H1 (cell line): ENCODE measurements around the gene ATPAF2. TPM values are rescaled to one million over a fixed set of nuclear protein-coding genes. Genes with fewer than 3 reads are reported as not detected.

ENCODE experiments used
- CTCF ChIA-PET: fragments of 300-600 bp; sonication (Branson Sonifier 250); formaldehyde crosslinking; loops from one replicate; lab custom pipeline; 2021; ENCODE audit not compliant: partially characterized antibody; lab: Charles Lee
- POLR2A ChIA-PET: fragments of 300-600 bp; sonication (Branson Sonifier 250); formaldehyde crosslinking; loops from one replicate; lab custom pipeline; 2021; ENCODE audit warnings: inconsistent platforms; ENCODE audit not compliant: partially characterized antibody; lab: Charles Lee
- DNase-seq, 2 experiments: peaks; one replicate each; pipeline versions ENCODE4 v3.0.0 to v3.0.0-alpha.2; 2010 to 2022; ENCODE audit warnings: low spot score in 2 of 2, low read depth in 1 of 2, mixed read lengths in 1 of 2
- FAIRE-seq: peaks from 2 replicates; lab custom pipeline; 2011; peaks lifted over from hg19 to GRCh38; lab: Jason Lieb, UNC
- H2AFZ ChIP-seq: 2 replicates; pipeline ENCODE4 v1.8.1; 2012; ENCODE audit warnings: low read length, inconsistent platforms
- H2AK5ac ChIP-seq: 2 replicates; pipeline ENCODE4 v1.6.1; 2013; ENCODE audit warnings: low read depth, low read length
- H2BK120ac ChIP-seq: replicated peaks from 2 replicates; pipeline ENCODE3; 2013; ENCODE audit warnings: low read depth, low read length, inconsistent platforms
- H2BK12ac ChIP-seq: 2 replicates; pipeline ENCODE4 v1.6.1; 2013; ENCODE audit warnings: low read depth, low read length
- H2BK15ac ChIP-seq: 2 replicates; pipeline ENCODE4 v1.6.1; 2013; ENCODE audit warnings: low read length
- H2BK20ac ChIP-seq: 2 replicates; pipeline ENCODE4 v1.6.1; 2013; ENCODE audit warnings: low read length
- H2BK5ac ChIP-seq: 2 replicates; pipeline ENCODE4 v1.6.1; 2013; ENCODE audit warnings: low read depth, low read length
- H3K14ac ChIP-seq: 2 replicates; pipeline ENCODE4 v1.6.1; 2013; ENCODE audit warnings: inconsistent platforms; ENCODE audit not compliant: insufficient read length
- H3K18ac ChIP-seq: 2 replicates; pipeline ENCODE4 v1.6.1; 2013; ENCODE audit warnings: low read length; ENCODE audit errors: extremely low read depth
- H3K23ac ChIP-seq: 2 replicates; pipeline ENCODE4 v1.6.1; 2013; ENCODE audit warnings: inconsistent platforms; ENCODE audit not compliant: insufficient read length
- H3K23me2 ChIP-seq: 2 replicates; pipeline ENCODE4 v1.6.1; 2013; ENCODE audit warnings: low read depth, low read length
- H3K27ac ChIP-seq: 2 replicates; pipeline ENCODE4 v1.6.1; 2011; ENCODE audit warnings: low read depth, low read length, inconsistent platforms
- H3K27me3 ChIP-seq, 4 experiments: replicated peaks in 1 of 4; 1 replicate in 1 of 4; 2 replicates in 3 of 4; pipeline versions ENCODE4 v1.6.1 to v1.8.1; 2011 to 2013; ENCODE audit warnings: low read length in 3 of 4, mild to moderate bottlenecking in 3 of 4, inconsistent platforms in 2 of 4, mixed read lengths in 2 of 4, moderate library complexity in 1 of 4; ENCODE audit not compliant: control insufficient read depth in 3 of 4, insufficient read depth in 3 of 4; ENCODE audit errors: extremely low read depth in 1 of 4
- H3K36me3 ChIP-seq, 4 experiments: 2 replicates each; pipeline versions ENCODE4 v1.6.1 to v1.8.1; 2011 to 2013; ENCODE audit warnings: mild to moderate bottlenecking in 4 of 4, low read length in 3 of 4, moderate library complexity in 2 of 4, control low read depth in 1 of 4, inconsistent platforms in 1 of 4; ENCODE audit not compliant: insufficient read depth in 4 of 4, control insufficient read depth in 2 of 4
- H3K4ac ChIP-seq: replicated peaks from 2 replicates; pipeline ENCODE3; 2013; ENCODE audit warnings: low read length, low read depth, mixed read lengths, inconsistent platforms; ENCODE audit not compliant: insufficient read length
- H3K4me1 ChIP-seq, 4 experiments: replicated peaks in 1 of 4; 1 replicate in 1 of 4; 2 replicates in 3 of 4; pipeline versions ENCODE4 v1.6.1 to v1.8.1; 2011 to 2013; ENCODE audit warnings: low read length in 3 of 4, inconsistent platforms in 2 of 4, mixed read lengths in 1 of 4; ENCODE audit not compliant: insufficient read depth in 4 of 4, control insufficient read depth in 3 of 4
- H3K4me2 ChIP-seq, 2 experiments: 2 replicates each; pipeline versions ENCODE4 v1.6.1 to v1.8.1; 2011 to 2013; ENCODE audit warnings: low read depth in 2 of 2, low read length in 2 of 2, control low read depth in 1 of 2, inconsistent platforms in 1 of 2, mild to moderate bottlenecking in 1 of 2; ENCODE audit not compliant: insufficient read depth in 1 of 2
- H3K4me3 ChIP-seq, 4 experiments: fragments of 200-600, 300-600 bp in 1 of 4; sonication (generic), shearing (Covaris generic), sonication (Bioruptor Twin) in 1 of 4; 2 replicates each; pipeline versions ENCODE4 v1.5.1 to v1.8.1; 2011 to 2016; ENCODE audit warnings: low read length in 4 of 4, low read depth in 3 of 4, control low read depth in 2 of 4, inconsistent platforms in 2 of 4, mild to moderate bottlenecking in 2 of 4, mixed read lengths in 1 of 4, moderate library complexity in 1 of 4; ENCODE audit not compliant: insufficient read depth in 2 of 4; ENCODE audit errors: extremely low read depth in 1 of 4
- H3K56ac ChIP-seq: replicated peaks from 2 replicates; pipeline ENCODE3; 2013; ENCODE audit warnings: low read depth, mild to moderate bottlenecking, mixed read lengths, low read length, inconsistent platforms; ENCODE audit not compliant: insufficient read length
- H3K79me1 ChIP-seq: 2 replicates; pipeline ENCODE4 v1.6.1; 2013; ENCODE audit warnings: low read depth, low read length, control low read depth
- H3K79me2 ChIP-seq, 2 experiments: 2 replicates each; pipeline versions ENCODE4 v1.6.1 to v1.8.1; 2012 to 2013; ENCODE audit warnings: low read length in 2 of 2, mild to moderate bottlenecking in 2 of 2, inconsistent platforms in 1 of 2; ENCODE audit not compliant: insufficient read depth in 2 of 2, control insufficient read depth in 1 of 2
- H3K9ac ChIP-seq, 4 experiments: replicated peaks in 1 of 4; 1 replicate in 1 of 4; 2 replicates in 3 of 4; pipeline versions ENCODE4 v1.6.1 to v1.8.1; 2011 to 2013; ENCODE audit warnings: low read depth in 3 of 4, low read length in 3 of 4, control low read depth in 2 of 4, mild to moderate bottlenecking in 2 of 4, moderate library complexity in 2 of 4, inconsistent platforms in 1 of 4; ENCODE audit errors: extremely low read depth in 1 of 4
- H3K9me3 ChIP-seq, 2 experiments: 2 replicates each; pipeline versions ENCODE4 v1.6.1 to v1.8.1; 2012 to 2013; ENCODE audit warnings: mild to moderate bottlenecking in 2 of 2, moderate library complexity in 2 of 2, control low read depth in 1 of 2, inconsistent platforms in 1 of 2, low read depth in 1 of 2, low read length in 1 of 2, mixed read lengths in 1 of 2; ENCODE audit not compliant: insufficient read depth in 2 of 2
- H4K20me1 ChIP-seq, 2 experiments: replicated peaks in 1 of 2; 2 replicates each; pipeline versions ENCODE3 to v1.8.1; 2011 to 2013; ENCODE audit warnings: inconsistent platforms in 2 of 2, low read length in 2 of 2, mild to moderate bottlenecking in 1 of 2; ENCODE audit not compliant: insufficient read depth in 2 of 2, control insufficient read depth in 1 of 2
- H4K5ac ChIP-seq: 2 replicates; pipeline ENCODE4 v1.6.1; 2013; ENCODE audit warnings: low read length, low read depth, mixed read lengths, inconsistent platforms; ENCODE audit not compliant: insufficient read length
- H4K8ac ChIP-seq: 2 replicates; pipeline ENCODE4 v1.8.0; 2013; ENCODE audit warnings: mild to moderate bottlenecking, moderate library complexity, low read length, inconsistent platforms; ENCODE audit not compliant: insufficient read depth; ENCODE audit errors: extremely low read depth
- H4K91ac ChIP-seq: replicated peaks from 2 replicates; pipeline ENCODE3; 2013; ENCODE audit warnings: low read length, mixed read lengths, inconsistent platforms; ENCODE audit not compliant: insufficient read length
- CHD2 ChIP-seq: IDR thresholded peaks from 2 replicates; pipeline ENCODE4 v1.6.1; 2012; ENCODE audit warnings: low read length, improper control_type of control experiment
- KDM5A ChIP-seq: fragments of 200-600 bp; IDR thresholded peaks from 2 replicates; pipeline ENCODE4 v1.7.1; 2012; ENCODE audit warnings: mild to moderate bottlenecking, low read length, inconsistent platforms, mixed read lengths
- SP2 ChIP-seq: IDR thresholded peaks from 2 replicates; pipeline ENCODE4 v1.6.1; 2012; ENCODE audit warnings: mild to moderate bottlenecking, low read length, inconsistent platforms
- YY1 ChIP-seq: IDR thresholded peaks from 2 replicates; pipeline ENCODE4 v1.6.1; 2011; ENCODE audit warnings: low read depth, mild to moderate bottlenecking, low read length
- WGBS, 2 experiments: shearing (Covaris generic) in 1 of 2; methylation state at CpG; one replicate each; pipeline versions ENCODE4 v1.1.6 to v1.1.7; 2013 to 2015; ENCODE audit warnings: low lambda C conversion rate in 2 of 2, mixed read lengths in 2 of 2, inconsistent platforms in 1 of 2, low coverage in 1 of 2, missing lambda C conversion rate in 1 of 2; ENCODE audit not compliant: insufficient replicate concordance in 2 of 2, insufficient coverage in 1 of 2, insufficient read length in 1 of 2; ENCODE audit errors: extremely low coverage in 1 of 2, missing lambda C conversion rate in 1 of 2; 5-methylcytosine and 5-hydroxymethylcytosine counted together
- polyA plus RNA-seq, 7 experiments: library from polyadenylated mRNA; depleted of rRNA in 3 of 7; stranded (reverse) in 5 of 7; unstranded in 2 of 7; fragments of >200 nt in 5 of 7; fragments of 200-250 nt in 2 of 7; gene quantifications; 1 replicate in 5 of 7; 2 replicates in 1 of 7; 4 replicates in 1 of 7; pipeline versions ENCODE4 v1.2.1 to v1.2.3, GENCODE V29; 2011 to 2013; ENCODE audit warnings: missing spikeins in 2 of 7, mixed read lengths in 2 of 7
- total RNA-seq: library from RNA; stranded (reverse); fragmentation: NEBNext Ultra II Directional; extraction: Animal tissue kit (Norgen Biotek cat#: 25700); gene quantifications from 2 replicates; pipeline ENCODE4 v1.2.1, GENCODE V29; 2021
- TF ChIP-seq, protein P1 (sequence below): IDR thresholded peaks from 2 replicates; pipeline ENCODE4 v1.6.1; 2012; ENCODE audit warnings: low read length, inconsistent platforms

The ATPAF2 gene
- total and polyA plus RNA-seq, 2 of the 8 experiments (the other 6 are each of a cell fraction or from before 2014, with no cell fraction given) = 19.6 to 22.9 TPM

DNA sequence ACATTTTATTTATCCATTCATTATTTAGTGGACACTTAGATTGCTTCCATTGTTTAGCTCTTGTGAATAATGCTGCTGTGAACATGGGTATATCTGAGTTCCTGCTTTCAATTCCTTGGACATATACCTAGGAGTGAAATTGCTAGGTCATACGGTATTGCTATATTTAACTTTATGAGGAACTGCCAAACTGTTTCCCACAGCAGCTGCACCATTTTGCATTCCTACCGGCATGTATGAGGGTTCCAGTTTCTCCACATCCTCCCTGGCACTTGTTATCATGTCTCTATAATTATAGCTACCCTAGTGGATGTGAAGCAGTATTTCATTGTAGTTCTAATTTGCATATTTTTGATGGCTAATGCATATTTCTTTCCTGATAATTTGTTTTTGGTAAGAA, 25.1 kb upstream of the ATPAF2 start:
- Histone ChIP-seq H4K91ac (no peak overlapping the region), H3K18ac (no peak overlapping the region), H2BK20ac (no peak overlapping the region), H2BK15ac (no peak overlapping the region), H3K4ac (no peak overlapping the region), H3K14ac (no peak overlapping the region), H2AFZ (no peak overlapping the region), H2AK5ac (no peak overlapping the region), H2BK5ac (no peak overlapping the region), H3K36me3 (peaks cover 2 to 6% (median 5%) of the 10 kb centered on the region in 4 experiments; a peak in 4 of 8 replicates), H3K23me2 (no peaks in the 10 kb centered on the region), H3K79me1 (no peaks in the 10 kb centered on the region), H3K27me3 (no peaks in the 10 kb centered on the region), H3K56ac (no peak overlapping the region), H3K9ac (no peak overlapping the region), H3K27ac (no peak overlapping the region), H4K5ac (no peak overlapping the region), H3K4me1 (no peaks in the 10 kb centered on the region), H3K23ac (no peak overlapping the region), H3K79me2 (no peaks in the 10 kb centered on the region), H4K20me1 (no peaks in the 10 kb centered on the region), H4K8ac (no peak overlapping the region), H3K9me3 (no peaks in the 10 kb centered on the region), H3K4me2 (no peak overlapping the region), H2BK12ac (no peak overlapping the region), H2BK120ac (no peak overlapping the region), H3K4me3 (no peak overlapping the region)
- ChIA-PET POLR2A (no interaction called here), CTCF (no interaction called here)
- FAIRE-seq (no peak), DNase-seq (no peak)
- TF ChIP-seq YY1 = no peak
- TF ChIP-seq, protein P1, sequence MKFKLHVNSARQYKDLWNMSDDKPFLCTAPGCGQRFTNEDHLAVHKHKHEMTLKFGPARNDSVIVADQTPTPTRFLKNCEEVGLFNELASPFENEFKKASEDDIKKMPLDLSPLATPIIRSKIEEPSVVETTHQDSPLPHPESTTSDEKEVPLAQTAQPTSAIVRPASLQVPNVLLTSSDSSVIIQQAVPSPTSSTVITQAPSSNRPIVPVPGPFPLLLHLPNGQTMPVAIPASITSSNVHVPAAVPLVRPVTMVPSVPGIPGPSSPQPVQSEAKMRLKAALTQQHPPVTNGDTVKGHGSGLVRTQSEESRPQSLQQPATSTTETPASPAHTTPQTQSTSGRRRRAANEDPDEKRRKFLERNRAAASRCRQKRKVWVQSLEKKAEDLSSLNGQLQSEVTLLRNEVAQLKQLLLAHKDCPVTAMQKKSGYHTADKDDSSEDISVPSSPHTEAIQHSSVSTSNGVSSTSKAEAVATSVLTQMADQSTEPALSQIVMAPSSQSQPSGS = no peak
- TF ChIP-seq SP2 = no peak
- TF ChIP-seq KDM5A = no peak
- TF ChIP-seq CHD2 = no peak
- WGBS, 2 experiments = 97% methylated on average over 2 of the region's 2 CpGs; no CpG with 5 or more reads in 1 of the 2 experiments
